ENCODE measurements around the gene CRTC3.

CRTC3 gene

DNA sequence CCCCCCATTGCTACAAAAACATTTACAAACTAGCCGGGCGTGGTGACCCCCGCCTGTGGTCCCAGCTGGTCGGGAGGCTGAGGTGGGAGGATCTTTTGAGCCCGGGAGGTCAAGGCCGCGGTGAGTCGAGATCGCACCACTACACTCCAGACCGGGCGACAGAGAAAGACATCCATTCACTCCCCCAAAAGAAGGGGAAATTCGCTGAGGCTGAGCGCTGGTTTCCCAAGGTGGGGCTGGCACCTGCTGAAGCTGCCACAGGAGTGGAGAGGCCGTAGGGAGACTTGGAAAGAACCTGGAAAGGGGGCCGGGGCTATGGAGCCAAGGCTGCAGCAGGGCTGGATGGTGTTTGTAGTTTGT lies 732 bp upstream of the CRTC3 start:
- no peak for DNase-seq
- Histone ChIP-seq H3K4me3 (ENCODE audit: low read depth, low read length) (peak overlapping the region; percentile 78), H3K27me3 (ENCODE audit: insufficient read depth, low read depth, severe bottlenecking) (no peaks in the 10 kb centered on the region), H3K36me3 (no peaks in the 10 kb centered on the region), H3K9me3 (ENCODE audit: severe bottlenecking) (no peaks in the 10 kb centered on the region), H3K27ac (no peak overlapping the region; the same call in 1 of the 2 replicates)
- TF ChIP-seq, protein P1, sequence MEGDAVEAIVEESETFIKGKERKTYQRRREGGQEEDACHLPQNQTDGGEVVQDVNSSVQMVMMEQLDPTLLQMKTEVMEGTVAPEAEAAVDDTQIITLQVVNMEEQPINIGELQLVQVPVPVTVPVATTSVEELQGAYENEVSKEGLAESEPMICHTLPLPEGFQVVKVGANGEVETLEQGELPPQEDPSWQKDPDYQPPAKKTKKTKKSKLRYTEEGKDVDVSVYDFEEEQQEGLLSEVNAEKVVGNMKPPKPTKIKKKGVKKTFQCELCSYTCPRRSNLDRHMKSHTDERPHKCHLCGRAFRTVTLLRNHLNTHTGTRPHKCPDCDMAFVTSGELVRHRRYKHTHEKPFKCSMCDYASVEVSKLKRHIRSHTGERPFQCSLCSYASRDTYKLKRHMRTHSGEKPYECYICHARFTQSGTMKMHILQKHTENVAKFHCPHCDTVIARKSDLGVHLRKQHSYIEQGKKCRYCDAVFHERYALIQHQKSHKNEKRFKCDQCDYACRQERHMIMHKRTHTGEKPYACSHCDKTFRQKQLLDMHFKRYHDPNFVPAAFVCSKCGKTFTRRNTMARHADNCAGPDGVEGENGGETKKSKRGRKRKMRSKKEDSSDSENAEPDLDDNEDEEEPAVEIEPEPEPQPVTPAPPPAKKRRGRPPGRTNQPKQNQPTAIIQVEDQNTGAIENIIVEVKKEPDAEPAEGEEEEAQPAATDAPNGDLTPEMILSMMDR (IDR thresholded peaks at IDR 0.05; ENCODE audit: low read depth, low read length), result no peak

DNA sequence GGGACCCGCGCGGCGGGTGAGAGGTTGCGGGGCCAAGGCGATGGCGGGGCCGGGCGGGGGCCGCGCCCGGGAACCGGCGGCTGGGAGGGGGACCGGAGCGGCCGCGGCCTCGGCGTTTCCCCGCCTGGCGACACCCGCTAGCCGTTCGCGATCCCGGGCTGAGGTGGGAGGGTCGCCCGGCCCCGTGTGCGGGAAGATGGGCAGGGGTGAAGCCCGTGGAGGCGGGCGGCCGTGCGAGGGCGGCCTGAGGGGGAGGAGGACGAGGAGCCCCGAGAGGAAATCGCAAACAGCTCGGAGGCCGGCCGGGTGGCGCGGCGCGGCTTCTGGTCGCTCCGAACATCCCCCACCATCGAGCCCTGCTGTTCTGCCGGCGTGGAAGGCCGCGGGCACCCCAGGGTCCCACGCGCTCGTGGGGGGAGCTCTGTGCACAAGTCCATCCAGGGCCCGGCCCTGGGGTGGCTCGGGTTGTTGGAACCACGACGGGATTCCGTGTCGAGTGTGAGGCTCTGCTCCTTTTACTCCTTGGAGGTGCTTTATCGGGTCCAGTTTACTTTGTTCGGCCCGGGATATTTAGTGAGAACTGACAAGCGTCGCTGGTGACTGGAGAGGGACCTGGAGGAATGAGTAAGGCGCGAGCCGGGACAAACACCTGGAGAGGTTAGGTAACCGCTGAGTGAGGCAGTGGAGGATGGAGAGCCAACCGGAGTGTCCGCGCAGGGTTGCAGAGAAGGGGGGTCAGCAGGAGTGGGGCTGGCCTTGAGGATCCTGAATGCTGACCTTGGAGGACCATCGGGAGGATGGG lies 728 bp downstream of the CRTC3 start:
- TF ChIP-seq, protein P1 (IDR thresholded peaks at IDR 0.05; ENCODE audit: low read depth, low read length), result no peak
- Histone ChIP-seq H3K9me3 (ENCODE audit: severe bottlenecking) (no peaks in the 10 kb centered on the region), H3K27me3 (ENCODE audit: insufficient read depth, low read depth, severe bottlenecking) (no peaks in the 10 kb centered on the region), H3K4me3 (ENCODE audit: low read depth, low read length) (peak overlapping the region; percentile 82), H3K27ac (peak overlapping the region; percentile 84), H3K36me3 (no peaks in the 10 kb centered on the region)
- DNase-seq, result peak; percentile 45

DNA sequence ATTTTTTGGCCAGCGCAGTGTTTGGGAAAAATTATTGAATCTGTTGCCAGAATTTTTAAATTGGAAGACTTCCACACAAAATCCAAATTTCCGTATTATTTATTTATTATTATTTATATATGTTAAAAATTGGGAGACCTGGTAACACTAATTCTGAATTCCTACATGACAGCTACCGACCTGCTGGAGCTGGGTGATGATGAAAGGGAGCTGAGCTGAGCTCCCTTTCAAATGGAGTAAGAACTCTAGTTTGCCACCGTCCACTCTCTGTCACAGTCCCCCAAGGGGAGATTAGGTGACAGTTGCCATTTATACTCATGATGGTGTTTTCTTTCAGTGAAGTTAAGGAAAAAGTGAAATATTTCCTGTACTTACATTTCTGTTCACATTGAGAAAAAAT lies 1.4 kb downstream of the CRTC3 start:
- Histone ChIP-seq H3K36me3 (no peaks in the 10 kb centered on the region), H3K9me3 (ENCODE audit: severe bottlenecking) (no peaks in the 10 kb centered on the region), H3K27me3 (ENCODE audit: insufficient read depth, low read depth, severe bottlenecking) (no peaks in the 10 kb centered on the region), H3K27ac (no peak overlapping the region), H3K4me3 (ENCODE audit: low read depth, low read length) (peak overlapping the region; percentile 82; the same call in 1 of the 2 replicates)
- no peak for DNase-seq
- TF ChIP-seq, protein P1 (IDR thresholded peaks at IDR 0.05; ENCODE audit: low read depth, low read length), result no peak

DNA sequence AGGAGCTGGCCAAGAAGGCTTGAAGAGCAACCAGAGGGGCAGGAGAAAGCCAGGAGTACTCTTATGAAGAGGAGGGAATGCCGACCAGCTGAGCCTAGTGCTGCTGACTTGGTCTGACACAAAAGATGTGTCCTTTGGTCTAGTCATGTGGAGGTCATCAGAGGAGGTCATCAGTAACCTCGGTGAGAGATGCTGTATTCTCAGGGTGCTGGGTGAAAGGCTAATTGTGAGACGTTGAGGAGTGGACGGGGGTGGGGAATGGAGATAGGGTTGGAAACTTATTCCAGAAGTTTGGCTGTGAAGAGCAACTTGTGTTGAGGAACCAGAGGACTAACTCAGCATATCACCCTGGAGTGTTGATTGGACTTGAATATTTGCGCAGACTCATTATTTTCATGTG lies 5.5 kb downstream of the CRTC3 start:
- TF ChIP-seq, protein P1 (IDR thresholded peaks at IDR 0.05; ENCODE audit: low read depth, low read length), result no peak
- Histone ChIP-seq H3K4me3 (ENCODE audit: low read depth, low read length) (no peak overlapping the region), H3K27ac (no peak overlapping the region), H3K27me3 (ENCODE audit: insufficient read depth, low read depth, severe bottlenecking) (no peaks in the 10 kb centered on the region), H3K9me3 (ENCODE audit: severe bottlenecking) (no peaks in the 10 kb centered on the region), H3K36me3 (no peaks in the 10 kb centered on the region)
- DNase-seq, result no peak

DNA sequence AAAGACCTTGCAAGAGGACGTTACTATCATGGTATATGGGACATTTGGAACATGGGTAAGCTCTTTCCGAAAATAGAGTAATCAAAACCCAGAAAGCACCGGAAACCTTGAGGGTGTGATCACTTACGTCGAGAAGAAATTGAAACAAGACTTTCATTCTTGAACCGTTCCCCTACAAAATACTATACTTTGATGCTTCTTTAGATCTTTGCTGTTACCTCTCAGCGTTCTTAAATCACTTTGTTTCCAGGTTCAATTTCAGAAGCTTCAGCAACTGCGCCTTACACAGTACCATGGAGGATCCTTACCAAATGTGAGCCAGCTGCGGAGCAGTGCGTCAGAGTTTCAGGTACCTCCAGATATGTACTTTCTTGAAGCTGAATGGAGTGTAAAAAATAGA lies 10.1 kb downstream of the CRTC3 start:
- Histone ChIP-seq H3K27me3 (ENCODE audit: insufficient read depth, low read depth, severe bottlenecking) (no peaks in the 10 kb centered on the region), H3K27ac (no peak overlapping the region), H3K9me3 (ENCODE audit: severe bottlenecking) (no peaks in the 10 kb centered on the region), H3K4me3 (ENCODE audit: low read depth, low read length) (no peak overlapping the region), H3K36me3 (no peaks in the 10 kb centered on the region)
- no peak for DNase-seq
- TF ChIP-seq, protein P1 (IDR thresholded peaks at IDR 0.05; ENCODE audit: low read depth, low read length), result no peak

DNA sequence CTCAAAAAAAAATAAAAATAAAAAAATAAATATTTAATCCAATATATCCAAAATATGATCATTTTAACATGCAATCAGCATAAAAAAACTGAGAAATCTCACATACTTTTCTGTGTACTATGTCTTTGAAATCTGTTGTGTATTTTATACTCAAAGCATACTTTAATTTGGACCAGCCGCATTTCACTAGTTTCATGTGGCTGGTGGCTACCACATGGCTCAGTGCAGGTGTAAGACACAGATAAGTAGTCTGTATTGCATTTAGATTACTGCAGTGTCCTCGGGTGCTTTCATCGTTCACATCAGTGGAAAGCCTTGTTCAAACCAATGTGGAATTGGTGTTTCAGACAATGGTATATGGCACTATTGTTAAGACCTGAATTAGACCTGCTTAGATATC lies 11.0 kb downstream of the CRTC3 start:
- no peak for DNase-seq
- H3K27me3 ChIP-seq (ENCODE audit: insufficient read depth, low read depth, severe bottlenecking), result no peaks in the 10 kb centered on the region
- no peak overlapping the region for H3K27ac ChIP-seq
- no peaks in the 10 kb centered on the region for H3K9me3 ChIP-seq (ENCODE audit: severe bottlenecking)
- H3K36me3 ChIP-seq, result no peaks in the 10 kb centered on the region
- no peak overlapping the region for H3K4me3 ChIP-seq (ENCODE audit: low read depth, low read length)
- TF ChIP-seq, protein P1 (IDR thresholded peaks at IDR 0.05; ENCODE audit: low read depth, low read length), result no peak

Data from WERI-Rb-1 (cell line).